Measurements from ENCODE around the gene BRSK2.

Gene BRSK2

GRCh38 chr11:1395773-1396374 lies 6.1 kb downstream of the BRSK2 start:
- TF ChIP-seq, protein P1, sequence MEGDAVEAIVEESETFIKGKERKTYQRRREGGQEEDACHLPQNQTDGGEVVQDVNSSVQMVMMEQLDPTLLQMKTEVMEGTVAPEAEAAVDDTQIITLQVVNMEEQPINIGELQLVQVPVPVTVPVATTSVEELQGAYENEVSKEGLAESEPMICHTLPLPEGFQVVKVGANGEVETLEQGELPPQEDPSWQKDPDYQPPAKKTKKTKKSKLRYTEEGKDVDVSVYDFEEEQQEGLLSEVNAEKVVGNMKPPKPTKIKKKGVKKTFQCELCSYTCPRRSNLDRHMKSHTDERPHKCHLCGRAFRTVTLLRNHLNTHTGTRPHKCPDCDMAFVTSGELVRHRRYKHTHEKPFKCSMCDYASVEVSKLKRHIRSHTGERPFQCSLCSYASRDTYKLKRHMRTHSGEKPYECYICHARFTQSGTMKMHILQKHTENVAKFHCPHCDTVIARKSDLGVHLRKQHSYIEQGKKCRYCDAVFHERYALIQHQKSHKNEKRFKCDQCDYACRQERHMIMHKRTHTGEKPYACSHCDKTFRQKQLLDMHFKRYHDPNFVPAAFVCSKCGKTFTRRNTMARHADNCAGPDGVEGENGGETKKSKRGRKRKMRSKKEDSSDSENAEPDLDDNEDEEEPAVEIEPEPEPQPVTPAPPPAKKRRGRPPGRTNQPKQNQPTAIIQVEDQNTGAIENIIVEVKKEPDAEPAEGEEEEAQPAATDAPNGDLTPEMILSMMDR (IDR thresholded peaks at IDR 0.05; ENCODE audit: low read length), result no peak
- no peak for TF ChIP-seq EZH2 (IDR thresholded peaks at IDR 0.05; ENCODE audit: borderline replicate concordance, low read length)

DNA sequence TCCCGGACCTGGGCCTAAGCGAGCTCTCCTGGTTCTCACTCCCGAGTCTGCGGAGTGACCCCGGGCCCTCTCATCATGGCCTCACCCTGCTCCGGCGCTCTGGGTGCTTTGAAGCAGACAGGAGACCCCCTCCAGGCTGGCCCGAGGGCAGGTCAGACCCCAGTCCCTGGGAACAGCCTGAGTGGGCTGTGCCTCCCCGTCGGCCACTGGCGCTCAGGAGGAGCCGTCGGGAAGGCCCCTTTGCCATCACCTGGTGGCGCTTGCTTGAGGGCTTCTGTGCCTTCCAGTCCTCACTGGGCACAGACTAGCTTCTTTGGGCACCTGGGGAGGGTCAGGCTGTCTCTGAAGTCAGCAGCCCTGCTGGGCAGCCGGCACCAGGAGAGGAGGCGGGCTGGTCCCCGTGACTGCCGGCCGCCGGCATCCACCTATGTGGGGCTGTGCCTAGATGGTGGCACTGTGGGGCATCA lies 6.7 kb downstream of the BRSK2 start:
- Histone ChIP-seq H3K27me3 (ENCODE audit: insufficient read depth, low read length) (no peaks in the 10 kb centered on the region), H4K20me1 (ENCODE audit: insufficient read depth, low read length) (no peaks in the 10 kb centered on the region), H3K27ac (ENCODE audit: low read depth, low read length, poor library complexity, severe bottlenecking) (no peak overlapping the region), H3K4me1 (ENCODE audit: insufficient read depth, low read length, severe bottlenecking) (no peaks in the 10 kb centered on the region), H2AFZ (ENCODE audit: low read length) (no peak overlapping the region), H3F3A (ENCODE audit: insufficient read depth, low read length) (no peaks in the 10 kb centered on the region), H3K79me2 (ENCODE audit: insufficient read depth, low read length) (no peaks in the 10 kb centered on the region), H3K9me2 (ENCODE audit: low read depth, low read length) (no peaks in the 10 kb centered on the region), H3K9ac (ENCODE audit: low read length) (no peak overlapping the region), H3K4me3 (ENCODE audit: low read depth, low read length, poor library complexity, severe bottlenecking) (no peak overlapping the region), H3K4me2 (ENCODE audit: low read length) (no peak overlapping the region), H3K36me3 (ENCODE audit: insufficient read depth, low read length) (no peaks in the 10 kb centered on the region), H3K9me3 (ENCODE audit: low read length) (no peaks in the 10 kb centered on the region)
- TF ChIP-seq, protein P1 (IDR thresholded peaks at IDR 0.05; ENCODE audit: low read length), result no peak
- TF ChIP-seq EZH2 (IDR thresholded peaks at IDR 0.05; ENCODE audit: borderline replicate concordance, low read length), result no peak

More at GRCh38 chr11:1395773-1396374, 6.1 kb downstream of the BRSK2 start:
- H3K27me3 ChIP-seq (ENCODE audit: insufficient read depth, low read length), result no peaks in the 10 kb centered on the region
- H3K9me3 ChIP-seq (ENCODE audit: low read length), result no peaks in the 10 kb centered on the region
- no peak overlapping the region for H3K4me3 ChIP-seq (ENCODE audit: low read depth, low read length, poor library complexity, severe bottlenecking)
- no peaks in the 10 kb centered on the region for H3F3A ChIP-seq (ENCODE audit: insufficient read depth, low read length)
- no peak overlapping the region for H3K9ac ChIP-seq (ENCODE audit: low read length)
- H3K9me2 ChIP-seq (ENCODE audit: low read depth, low read length), result no peaks in the 10 kb centered on the region
- H3K4me1 ChIP-seq (ENCODE audit: insufficient read depth, low read length, severe bottlenecking), result no peaks in the 10 kb centered on the region
- no peak overlapping the region for H3K27ac ChIP-seq (ENCODE audit: low read depth, low read length, poor library complexity, severe bottlenecking)
- no peak overlapping the region for H3K4me2 ChIP-seq (ENCODE audit: low read length)
- H3K36me3 ChIP-seq (ENCODE audit: insufficient read depth, low read length), result no peaks in the 10 kb centered on the region
- no peaks in the 10 kb centered on the region for H3K79me2 ChIP-seq (ENCODE audit: insufficient read depth, low read length)
- no peak overlapping the region for H2AFZ ChIP-seq (ENCODE audit: low read length)
- H4K20me1 ChIP-seq (ENCODE audit: insufficient read depth, low read length), result no peaks in the 10 kb centered on the region

DNA sequence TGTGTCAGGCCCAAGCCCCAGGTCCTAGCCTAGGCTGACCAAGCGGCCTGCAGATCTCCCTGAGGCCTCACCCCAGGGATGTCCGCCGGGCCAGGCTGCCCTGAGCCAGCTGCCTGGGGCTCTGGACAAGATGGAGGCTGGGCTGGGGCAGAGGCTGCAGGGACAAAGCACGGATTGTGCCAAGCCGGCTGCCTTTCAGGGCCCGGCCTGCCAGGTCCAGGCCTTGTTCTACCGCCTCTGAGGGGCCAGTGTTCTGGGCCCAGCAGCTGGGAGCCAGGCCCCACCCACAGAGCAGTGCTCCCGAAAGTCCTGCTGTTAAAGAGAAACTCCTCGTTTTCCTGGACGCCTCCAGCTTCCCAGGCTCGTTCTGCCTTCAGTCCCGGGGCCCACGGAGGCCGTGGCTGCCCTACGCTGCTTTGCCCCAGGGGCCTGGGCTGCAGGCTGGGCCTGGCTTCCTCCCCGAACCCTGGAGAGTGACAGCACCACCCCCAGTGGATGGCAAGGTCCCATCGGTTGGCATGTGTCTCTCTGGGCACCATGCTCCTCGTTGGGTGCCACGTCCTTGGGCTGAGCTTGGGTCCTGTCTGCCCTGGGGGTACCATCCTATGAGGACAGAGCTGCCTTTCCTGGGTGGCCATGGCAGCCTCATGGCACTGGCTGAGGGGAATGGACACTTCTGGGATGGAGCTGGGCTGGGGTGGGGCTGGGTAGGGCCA lies 7.6 kb downstream of the BRSK2 start:
- no peaks in the 10 kb centered on the region for H3K79me2 ChIP-seq (ENCODE audit: insufficient read depth, low read length)
- no peaks in the 10 kb centered on the region for H4K20me1 ChIP-seq (ENCODE audit: insufficient read depth, low read length)
- H2AFZ ChIP-seq (ENCODE audit: low read length), result no peak overlapping the region

More for the DNA sequence above, 7.6 kb downstream of the BRSK2 start:
- no peak for TF ChIP-seq EZH2 (IDR thresholded peaks at IDR 0.05; ENCODE audit: borderline replicate concordance, low read length)
- TF ChIP-seq, protein P1 (IDR thresholded peaks at IDR 0.05; ENCODE audit: low read length), result no peak
- H3K4me2 ChIP-seq (ENCODE audit: low read length), result no peak overlapping the region
- H3K9ac ChIP-seq (ENCODE audit: low read length), result no peak overlapping the region
- no peak overlapping the region for H3K4me3 ChIP-seq (ENCODE audit: low read depth, low read length, poor library complexity, severe bottlenecking)
- H3K27ac ChIP-seq (ENCODE audit: low read depth, low read length, poor library complexity, severe bottlenecking), result no peak overlapping the region
- H3K36me3 ChIP-seq (ENCODE audit: insufficient read depth, low read length), result no peaks in the 10 kb centered on the region
- H3F3A ChIP-seq (ENCODE audit: insufficient read depth, low read length), result no peaks in the 10 kb centered on the region
- no peaks in the 10 kb centered on the region for H3K4me1 ChIP-seq (ENCODE audit: insufficient read depth, low read length, severe bottlenecking)
- H3K9me3 ChIP-seq (ENCODE audit: low read length), result no peaks in the 10 kb centered on the region
- H3K27me3 ChIP-seq (ENCODE audit: insufficient read depth, low read length), result no peaks in the 10 kb centered on the region
- H3K9me2 ChIP-seq (ENCODE audit: low read depth, low read length), result no peaks in the 10 kb centered on the region
